GM21786 (cell line): ENCODE measurements around the gene RGS1.

Experiments
- ATAC-seq: cut with Tn5 transposase; IDR thresholded peaks from one replicate; pipeline ENCODE4 v1.9.1; 2021; ENCODE audit not compliant: unreplicated experiment

The RGS1 gene

GRCh38 chr1:192580351-192580962 is 4.9 kb downstream of the RGS1 start:
- ATAC-seq: peak; percentile 40

DNA sequence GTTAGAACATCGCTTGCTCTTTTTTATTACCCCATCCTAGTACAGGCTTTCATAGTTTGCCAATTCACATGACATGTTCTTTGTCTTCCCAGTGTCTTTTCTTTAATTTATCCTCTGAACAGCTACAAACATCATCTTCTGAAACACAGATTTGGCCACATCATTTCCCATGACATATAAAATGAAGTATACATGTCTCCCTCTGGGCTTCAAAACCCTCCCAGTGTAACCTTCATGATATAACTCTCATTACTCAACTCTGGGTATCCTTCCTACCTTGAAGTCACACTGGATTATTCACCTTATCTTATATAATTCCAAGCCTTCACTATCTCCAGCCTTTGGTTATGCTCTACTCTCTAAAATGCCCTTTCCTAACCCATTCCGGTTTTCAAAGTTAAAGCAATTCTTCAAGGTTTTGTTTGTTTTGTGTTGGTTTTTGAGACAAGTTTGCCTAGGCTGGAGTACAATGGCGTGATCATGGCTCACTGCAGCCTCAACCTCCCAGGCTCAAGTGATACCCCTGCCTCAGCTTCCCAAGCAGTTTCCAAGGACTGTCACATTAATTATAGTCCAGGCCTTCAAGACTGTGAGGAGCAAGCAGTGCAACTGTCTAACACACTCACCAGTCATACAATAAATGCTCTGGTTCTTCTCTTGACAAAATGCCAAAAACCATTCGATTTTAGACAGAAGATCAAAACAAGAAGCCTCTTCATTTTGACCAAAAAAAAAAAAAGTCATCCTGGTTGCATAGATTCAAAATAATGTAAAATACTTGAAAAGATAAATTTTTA is 5.8 kb downstream of the RGS1 start:
- peak; percentile 8 for ATAC-seq

DNA sequence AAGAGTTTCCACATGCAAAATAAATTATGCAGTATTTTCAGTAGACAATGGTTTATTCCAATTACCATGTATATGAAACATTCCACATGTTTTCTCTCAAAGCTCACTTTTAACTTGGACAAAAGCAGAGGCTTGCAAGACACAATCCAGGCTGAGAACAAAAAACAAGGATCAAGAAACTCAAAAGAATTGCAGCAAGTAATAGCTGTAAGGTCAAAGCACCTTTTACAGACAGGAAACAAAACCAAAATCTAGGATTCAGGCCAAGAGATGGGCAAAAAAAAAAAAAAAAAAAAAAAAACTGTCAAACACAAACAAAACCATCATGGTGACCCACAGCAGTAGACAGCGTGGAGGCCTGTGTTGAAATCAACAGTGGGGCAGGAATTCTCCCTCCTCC is 9.3 kb downstream of the RGS1 start:
- ATAC-seq: no peak

GRCh38 chr1:192587386-192588266 is 12.1 kb downstream of the RGS1 start:
- ATAC-seq: no peak

DNA sequence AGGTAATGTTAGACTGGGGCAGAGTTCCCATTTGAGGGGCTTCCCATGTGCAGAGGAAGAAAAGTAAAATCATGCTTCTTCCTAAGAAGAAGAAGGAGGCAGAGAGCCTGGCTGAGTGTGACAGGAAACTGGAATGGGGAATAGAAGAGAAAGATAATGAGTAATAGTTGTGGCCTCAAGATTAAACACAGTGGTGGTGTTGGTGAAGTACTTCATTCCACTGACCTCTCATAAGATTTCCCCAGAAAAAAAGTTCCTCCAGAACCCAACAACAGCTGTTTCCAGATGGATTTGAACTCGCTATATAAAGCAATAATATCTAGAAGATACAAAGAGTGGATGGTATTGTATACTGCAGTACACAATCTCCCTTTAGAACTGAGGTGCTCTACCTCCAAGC is 13.0 kb downstream of the RGS1 start:
- no peak for ATAC-seq

DNA sequence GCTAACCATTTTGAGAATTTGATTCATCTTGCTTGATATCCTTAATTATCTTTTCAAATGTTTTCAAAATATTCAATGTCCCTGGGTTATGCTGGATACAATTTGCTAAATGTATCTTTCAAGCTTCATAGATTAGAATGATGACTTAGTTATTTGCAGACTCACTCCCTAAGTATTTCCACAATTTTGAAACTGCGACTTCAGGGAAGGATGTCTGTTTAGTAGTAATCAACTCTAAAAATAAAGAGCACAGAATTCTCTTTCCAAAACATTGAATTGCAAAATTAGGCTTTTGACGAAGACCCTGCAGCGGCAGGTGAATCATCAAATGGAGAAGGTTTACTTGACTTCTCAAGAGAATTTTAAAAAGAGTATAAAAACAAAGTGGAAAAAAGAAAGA is 14.2 kb downstream of the RGS1 start:
- no peak for ATAC-seq

DNA sequence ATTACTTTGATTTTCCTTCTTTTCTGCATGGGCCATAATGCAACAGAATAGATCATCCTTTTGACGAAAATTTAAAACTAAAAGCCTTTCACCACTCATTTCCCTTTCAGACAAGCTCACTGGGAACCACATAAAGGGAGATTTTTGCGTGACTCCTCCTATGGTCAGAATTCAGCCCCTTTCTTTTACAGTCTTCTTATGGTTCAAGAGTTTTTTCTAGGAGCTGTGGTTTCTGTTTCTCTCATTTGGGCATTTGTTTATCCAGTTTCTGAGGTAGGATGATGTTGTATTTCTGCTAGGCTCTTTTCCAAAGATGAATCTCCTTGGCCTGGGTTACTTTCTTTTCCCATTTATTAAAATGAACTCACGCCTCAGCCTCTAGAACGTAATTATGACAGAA is 16.9 kb downstream of the RGS1 start:
- ATAC-seq: no peak

DNA sequence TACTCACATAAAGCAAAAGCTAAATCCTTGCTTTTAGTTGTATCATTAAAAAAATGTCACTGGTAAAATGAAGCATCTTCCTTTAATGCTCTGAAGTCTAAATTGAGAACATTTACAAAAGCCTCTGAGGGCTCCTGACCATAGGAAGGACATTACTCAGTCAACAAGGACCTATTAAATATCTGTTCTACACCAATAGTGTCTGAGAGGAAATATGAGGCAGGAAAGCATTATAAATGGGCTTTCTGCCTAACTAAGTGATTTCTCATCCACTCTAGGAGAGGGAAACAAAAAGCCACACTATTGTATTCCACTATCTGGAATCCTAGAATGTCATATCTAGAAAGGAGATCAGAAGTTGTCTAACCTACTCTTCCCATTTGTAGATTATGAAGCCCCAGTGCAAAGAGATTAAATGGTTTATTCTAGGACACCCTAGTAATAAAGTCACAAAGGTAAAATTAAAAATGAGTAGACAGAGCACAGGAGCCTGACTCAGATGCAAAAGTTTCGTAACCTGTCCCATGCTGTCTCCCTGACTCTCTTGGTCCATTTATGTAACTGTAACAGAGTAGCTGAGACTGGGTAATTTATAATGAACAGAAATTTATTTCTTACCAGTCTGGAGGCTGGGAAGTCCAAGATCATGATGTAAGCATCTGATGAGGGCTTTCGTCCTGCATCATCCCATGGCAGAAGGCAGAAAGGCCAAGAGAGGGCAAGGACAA is 17.6 kb downstream of the RGS1 start:
- ATAC-seq: no peak

- no peak for ATAC-seq
These were observed 19.7 kb downstream of the RGS1 start for GRCh38 chr1:192595299-192595698.

DNA sequence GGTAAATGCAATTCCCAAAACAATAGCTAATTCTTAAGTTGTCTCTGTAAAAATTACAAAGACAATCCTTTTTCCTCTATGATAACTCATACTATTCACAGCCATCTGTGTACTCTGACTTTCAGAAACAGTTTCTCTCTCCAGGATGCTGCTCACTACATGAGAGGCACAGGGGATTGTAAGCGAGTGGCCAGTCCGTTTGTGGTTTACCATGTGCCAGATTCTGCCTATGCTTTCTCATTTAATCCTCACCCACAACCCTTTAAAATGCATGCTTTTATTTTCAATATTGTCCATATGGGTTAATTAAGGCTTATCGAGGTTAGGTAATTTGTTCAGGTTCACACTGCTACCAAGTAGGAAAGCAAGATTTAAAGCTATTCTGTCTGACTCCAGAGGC is 23.0 kb downstream of the RGS1 start:
- no peak for ATAC-seq

GRCh38 chr1:192600275-192600674 is 24.7 kb downstream of the RGS1 start:
- ATAC-seq: no peak

DNA sequence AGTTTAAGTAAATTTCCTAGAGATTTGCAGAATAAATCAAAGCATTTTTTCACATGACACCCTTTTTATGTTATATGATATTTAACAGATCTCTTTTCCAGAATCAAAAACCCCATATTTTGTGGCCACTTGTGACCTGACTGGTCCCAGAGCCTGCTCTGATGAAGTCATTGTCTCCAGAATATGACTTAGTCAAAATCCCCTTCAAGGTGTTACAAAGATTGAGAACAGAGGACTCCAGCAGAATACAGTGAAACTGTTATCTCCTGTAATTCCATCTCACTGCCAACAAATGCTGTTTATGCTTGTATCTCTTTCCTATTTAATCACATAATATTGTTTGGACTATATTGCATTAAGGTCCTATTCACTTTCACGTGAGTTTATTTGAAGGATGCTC is 25.6 kb downstream of the RGS1 start:
- peak; percentile 47 for ATAC-seq

GRCh38 chr1:192601567-192601966 is 26.0 kb downstream of the RGS1 start:
- no peak for ATAC-seq

DNA sequence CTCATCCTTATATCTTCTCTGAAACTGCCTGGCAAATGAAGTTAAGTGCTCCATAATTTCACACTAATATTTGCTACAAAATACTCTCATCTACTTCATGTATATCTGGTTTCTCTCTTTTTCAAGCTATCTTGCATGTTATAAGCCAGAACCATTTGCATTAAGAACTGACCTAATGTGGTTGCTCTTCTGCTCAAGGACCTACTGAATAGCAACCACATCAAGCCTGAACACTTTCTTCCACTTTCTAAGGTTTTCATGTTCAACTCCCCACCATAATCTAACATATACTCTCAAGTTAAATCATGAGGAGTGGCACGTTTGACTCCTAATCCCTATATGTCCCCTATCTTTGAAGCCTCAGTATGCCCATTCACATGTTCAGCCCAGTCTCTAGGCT is 27.2 kb downstream of the RGS1 start:
- no peak for ATAC-seq

DNA sequence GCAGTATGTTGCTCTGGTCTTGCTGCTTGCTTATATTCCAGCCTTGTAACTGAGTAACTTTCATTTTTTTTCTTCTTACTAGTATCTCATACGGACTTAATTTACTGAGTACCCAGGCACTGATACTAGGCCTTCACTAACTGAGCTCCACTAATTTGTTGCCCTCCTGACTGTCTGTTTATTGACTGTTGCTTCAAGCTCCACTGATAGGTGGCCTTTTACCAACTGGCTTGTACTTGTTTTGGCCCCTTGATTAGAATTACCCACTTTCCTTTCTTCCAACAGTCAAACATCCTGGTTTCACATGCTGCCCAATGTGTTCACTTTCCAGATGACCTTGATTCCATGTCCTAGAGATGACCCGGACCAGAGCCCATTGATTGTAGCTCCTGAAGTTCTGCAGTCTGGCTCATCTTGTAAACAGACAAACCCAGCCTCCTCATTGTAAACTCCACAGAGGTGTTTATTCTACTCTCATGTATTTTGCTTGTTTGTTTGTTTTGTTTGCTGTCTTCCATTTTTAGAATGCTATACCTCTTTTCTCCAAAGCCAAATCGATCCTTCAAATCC is 27.7 kb downstream of the RGS1 start:
- ATAC-seq: no peak

DNA sequence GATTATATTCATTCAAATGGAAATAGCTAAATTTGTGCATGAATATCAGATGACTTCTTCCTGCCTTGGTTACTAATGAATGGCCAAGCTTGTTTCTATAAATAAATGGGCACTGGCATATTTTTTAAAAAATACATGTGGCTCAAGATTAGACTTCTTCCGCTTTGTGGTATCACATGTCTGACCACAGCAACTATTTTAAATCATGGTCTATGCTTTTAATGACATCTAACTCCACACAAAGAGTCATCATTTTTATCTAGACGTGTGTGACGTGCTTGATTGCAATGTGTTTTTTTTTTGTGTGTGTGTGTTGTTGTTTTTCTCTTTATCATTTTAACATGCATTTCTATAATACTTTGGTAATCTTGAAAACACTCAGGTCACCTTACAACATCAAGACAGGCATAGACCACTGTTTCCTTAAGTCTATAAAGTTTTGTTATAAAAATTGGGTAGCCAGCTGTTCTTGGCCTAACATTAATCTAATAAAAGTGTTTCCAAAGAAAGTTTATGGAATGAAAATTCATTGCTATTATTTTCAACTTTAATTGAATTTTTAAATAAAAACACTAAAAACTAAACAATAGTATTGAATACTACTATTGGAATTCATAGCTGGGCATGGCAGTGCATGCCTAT is 29.5 kb downstream of the RGS1 start:
- ATAC-seq: peak; percentile 21

DNA sequence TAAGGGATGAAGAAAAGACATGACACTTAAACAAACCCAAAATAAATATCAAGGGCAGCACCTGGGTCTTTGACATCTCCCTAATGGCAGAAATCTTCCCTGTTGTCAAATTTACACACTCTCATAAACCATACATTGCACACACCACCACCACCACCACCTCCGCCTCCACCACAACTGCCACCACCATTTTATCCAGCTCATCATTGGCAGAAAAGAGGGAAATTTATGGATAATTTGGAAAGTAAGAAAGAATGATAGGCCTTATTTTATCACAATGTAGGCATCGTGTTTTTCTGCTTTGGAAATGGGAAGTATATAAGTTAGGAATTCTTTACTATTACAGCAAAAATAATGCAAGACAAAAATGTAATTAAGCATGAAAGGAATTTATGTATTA is 33.1 kb downstream of the RGS1 start:
- ATAC-seq: no peak

DNA sequence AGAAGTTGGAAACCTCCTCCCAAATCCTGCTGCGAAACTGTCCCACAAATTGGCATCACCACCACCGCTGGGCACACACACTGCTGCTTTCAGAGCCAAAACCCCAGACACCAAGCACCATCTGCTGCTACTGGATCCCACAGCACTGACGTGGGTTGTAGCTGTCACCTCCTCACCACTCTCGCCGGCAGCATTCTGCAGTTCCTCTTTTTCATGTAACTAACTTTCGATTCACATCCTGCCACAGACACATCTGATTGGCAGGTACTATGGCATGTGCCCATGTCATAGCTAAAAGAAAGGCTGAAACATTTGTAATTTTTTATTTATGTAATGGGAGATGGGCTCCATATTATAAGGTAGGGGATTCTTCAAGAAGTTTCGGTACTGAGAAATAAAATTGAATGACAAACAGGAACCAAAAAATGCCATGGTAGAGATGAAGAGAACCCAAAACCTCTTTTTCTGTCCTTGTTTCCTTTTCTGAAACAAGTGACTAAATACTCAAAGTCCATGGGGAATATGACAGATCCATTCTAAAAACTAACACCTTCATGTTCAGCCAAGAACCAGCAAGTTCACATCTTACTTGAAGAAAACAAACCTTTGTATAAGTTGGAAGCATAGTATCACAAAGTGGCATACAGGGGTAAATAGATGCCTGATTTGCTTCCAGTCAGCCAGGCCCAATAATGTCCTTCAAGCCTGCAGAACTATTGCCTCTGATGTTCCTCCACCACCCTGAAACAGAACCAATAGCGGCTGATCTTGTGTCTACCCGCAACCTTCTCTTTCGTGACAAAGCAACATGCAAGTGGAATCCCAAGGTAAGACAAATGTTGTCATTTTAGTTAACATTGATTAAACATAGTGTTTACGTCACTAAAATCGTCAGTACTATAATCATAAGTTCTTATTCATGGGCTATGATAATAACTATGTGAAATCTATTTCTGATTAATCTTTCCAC is 33.8 kb downstream of the RGS1 start:
- peak; percentile 99 for ATAC-seq
